BE2C (cell line): Measurements from ENCODE around the gene SAV1.
"Not testable (repeated sequence)": the region's sequence is repeated elsewhere in the genome, so short reads cannot be mapped to it uniquely, and the experiment has no call there.

Source experiments
- DNase-seq: peaks from one replicate; pipeline ENCODE4 v3.0.0-alpha.2; 2020
- H3K27me3 ChIP-seq: fragments of 250-450 bp; sonication (Bioruptor Pico); 2 replicates; pipeline ENCODE4 v1.5.1; 2020; ENCODE audit warnings: mild to moderate bottlenecking
- H3K36me3 ChIP-seq: fragments of 250-450 bp; sonication (Bioruptor Pico); 2 replicates; pipeline ENCODE4 v1.5.1; 2020; ENCODE audit warnings: mild to moderate bottlenecking
- H3K4me1 ChIP-seq: fragments of 250-450 bp; sonication (Bioruptor Pico); 2 replicates; pipeline ENCODE4 v1.5.1; 2020
- H3K4me3 ChIP-seq: 2 replicates; pipeline ENCODE4 v1.5.1; 2011; ENCODE audit warnings: low read depth, low read length
- H3K9me3 ChIP-seq: fragments of 250-450 bp; sonication (Bioruptor Pico); 2 replicates; pipeline ENCODE4 v1.5.1; 2020
- CTCF ChIP-seq: IDR thresholded peaks from 2 replicates; pipeline ENCODE4 v1.5.1; 2012; ENCODE audit warnings: mild to moderate bottlenecking, low read depth, low read length

Gene SAV1

GRCh38 chr14:50704454-50705010, 36.4 kb upstream of the SAV1 start:
- TF ChIP-seq CTCF, result no peak
- no peaks in the 10 kb centered on the region for H3K9me3 ChIP-seq
- no peaks in the 10 kb centered on the region for H3K27me3 ChIP-seq
- no peaks in the 10 kb centered on the region for H3K4me1 ChIP-seq
- no peaks in the 10 kb centered on the region for H3K36me3 ChIP-seq
- no peak for DNase-seq
- no peak overlapping the region for H3K4me3 ChIP-seq

DNA sequence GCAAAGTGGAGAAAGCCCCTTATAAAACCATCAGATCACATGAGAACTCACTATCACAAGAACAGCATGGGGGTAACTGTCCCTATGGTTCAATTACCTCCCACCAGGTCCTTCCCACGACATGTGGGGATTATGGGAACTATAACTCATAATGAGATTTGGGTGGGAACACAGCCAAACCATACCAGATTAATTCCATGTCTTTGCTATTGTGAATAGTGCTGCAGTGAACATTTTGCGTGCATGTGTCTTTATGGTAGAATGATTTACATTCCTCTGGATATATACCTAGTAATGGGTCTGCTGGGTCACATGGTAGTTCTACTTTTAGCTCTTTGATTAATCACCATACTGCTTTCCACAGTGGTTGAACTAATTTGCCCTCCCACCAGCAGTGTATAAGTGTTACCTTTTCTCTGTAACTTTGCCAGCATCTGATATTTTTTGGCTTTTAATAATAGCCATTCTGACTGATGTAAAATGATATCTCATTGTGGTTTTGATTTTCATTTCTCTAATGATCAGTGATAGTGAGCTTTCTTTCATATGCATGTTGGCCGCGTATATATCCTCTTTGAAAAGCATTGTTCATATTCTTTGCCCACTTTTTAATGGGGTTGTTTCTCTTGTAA, 29.7 kb upstream of the SAV1 start:
- DNase-seq, result no peak
- Histone ChIP-seq H3K4me3 (no peak overlapping the region), H3K9me3 (peaks cover 4% of the 10 kb centered on the region), H3K4me1 (no peaks in the 10 kb centered on the region), H3K36me3 (no peaks in the 10 kb centered on the region), H3K27me3 (no peaks in the 10 kb centered on the region)
- no peak for TF ChIP-seq CTCF

- H3K4me1 ChIP-seq, DNase-seq, H3K27me3 ChIP-seq: not testable (repeated sequence)
Observed at GRCh38 chr14:50694260-50694659, 26.2 kb upstream of the SAV1 start.

DNA sequence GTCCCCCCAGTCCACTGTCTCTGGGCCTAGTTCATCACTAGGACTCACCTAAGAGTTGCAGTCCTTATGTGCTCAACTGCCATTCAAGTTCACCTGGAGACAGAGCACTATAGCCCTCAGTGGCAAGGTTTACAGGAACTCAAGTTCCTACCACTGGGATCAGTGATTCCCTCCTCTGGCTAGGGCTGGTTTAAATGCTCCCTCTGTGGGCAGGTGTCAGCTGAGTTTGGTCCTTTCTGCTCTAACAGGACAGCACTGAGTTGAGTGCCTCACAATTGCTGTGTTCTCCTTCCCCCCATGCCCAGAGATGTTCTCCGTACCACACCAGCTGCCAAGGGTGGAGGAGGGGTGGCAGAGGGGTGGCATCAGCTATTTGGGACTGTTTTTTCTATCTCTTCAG, 20.8 kb upstream of the SAV1 start:
- H3K36me3 ChIP-seq, result no peaks in the 10 kb centered on the region
- no peak for TF ChIP-seq CTCF
- H3K9me3 ChIP-seq, result peaks cover under 1% of the 10 kb centered on the region; the same call in 1 of the 2 replicates
- H3K27me3 ChIP-seq, result no peaks in the 10 kb centered on the region
- no peak for DNase-seq
- H3K4me3 ChIP-seq, result no peak overlapping the region
- H3K4me1 ChIP-seq, result no peaks in the 10 kb centered on the region

More at GRCh38 chr14:50694260-50694659, 26.2 kb upstream of the SAV1 start:
- not testable (repeated sequence) for H3K4me3 ChIP-seq, H3K9me3 ChIP-seq, H3K36me3 ChIP-seq

DNA sequence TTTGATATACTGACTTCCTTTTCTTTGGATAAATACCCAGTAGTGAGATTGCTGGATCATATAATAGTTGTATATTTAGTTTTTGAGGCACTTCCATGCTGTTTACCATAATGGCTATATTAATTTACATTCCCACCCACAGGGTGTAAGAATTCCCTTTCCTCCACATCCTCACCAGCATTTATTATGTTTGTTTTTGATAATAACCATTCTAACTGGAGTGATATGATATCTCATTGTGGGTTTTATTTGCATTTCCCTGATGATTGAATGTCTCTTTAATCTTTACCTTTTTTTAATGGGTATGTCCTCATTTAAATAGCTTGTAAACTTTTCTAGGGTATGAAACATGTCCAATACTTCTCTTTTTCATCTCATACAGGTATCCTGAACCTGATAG, 11.6 kb upstream of the SAV1 start:
- Histone ChIP-seq H3K36me3 (no peaks in the 10 kb centered on the region), H3K4me3 (no peak overlapping the region), H3K4me1 (no peaks in the 10 kb centered on the region), H3K27me3 (no peaks in the 10 kb centered on the region), H3K9me3 (no peaks in the 10 kb centered on the region)
- DNase-seq, result no peak
- no peak for TF ChIP-seq CTCF

- H3K27me3 ChIP-seq, result no peaks in the 10 kb centered on the region
- no peaks in the 10 kb centered on the region for H3K9me3 ChIP-seq
- no peaks in the 10 kb centered on the region for H3K4me1 ChIP-seq
- TF ChIP-seq CTCF, result no peak
- H3K36me3 ChIP-seq, result no peaks in the 10 kb centered on the region
- no peak for DNase-seq
- no peak overlapping the region for H3K4me3 ChIP-seq
Observed at GRCh38 chr14:50678163-50678562, 10.1 kb upstream of the SAV1 start.
